Measurements from ENCODE around the gene SAMMSON. TPM values are rescaled to one million over a fixed set of nuclear protein-coding genes. Genes with fewer than 3 reads are reported as not detected.

Gene SAMMSON
- not detected in 2 replicates for total RNA-seq (ENCODE audit: low replicate concordance)
- long read RNA-seq: 0 reads

DNA sequence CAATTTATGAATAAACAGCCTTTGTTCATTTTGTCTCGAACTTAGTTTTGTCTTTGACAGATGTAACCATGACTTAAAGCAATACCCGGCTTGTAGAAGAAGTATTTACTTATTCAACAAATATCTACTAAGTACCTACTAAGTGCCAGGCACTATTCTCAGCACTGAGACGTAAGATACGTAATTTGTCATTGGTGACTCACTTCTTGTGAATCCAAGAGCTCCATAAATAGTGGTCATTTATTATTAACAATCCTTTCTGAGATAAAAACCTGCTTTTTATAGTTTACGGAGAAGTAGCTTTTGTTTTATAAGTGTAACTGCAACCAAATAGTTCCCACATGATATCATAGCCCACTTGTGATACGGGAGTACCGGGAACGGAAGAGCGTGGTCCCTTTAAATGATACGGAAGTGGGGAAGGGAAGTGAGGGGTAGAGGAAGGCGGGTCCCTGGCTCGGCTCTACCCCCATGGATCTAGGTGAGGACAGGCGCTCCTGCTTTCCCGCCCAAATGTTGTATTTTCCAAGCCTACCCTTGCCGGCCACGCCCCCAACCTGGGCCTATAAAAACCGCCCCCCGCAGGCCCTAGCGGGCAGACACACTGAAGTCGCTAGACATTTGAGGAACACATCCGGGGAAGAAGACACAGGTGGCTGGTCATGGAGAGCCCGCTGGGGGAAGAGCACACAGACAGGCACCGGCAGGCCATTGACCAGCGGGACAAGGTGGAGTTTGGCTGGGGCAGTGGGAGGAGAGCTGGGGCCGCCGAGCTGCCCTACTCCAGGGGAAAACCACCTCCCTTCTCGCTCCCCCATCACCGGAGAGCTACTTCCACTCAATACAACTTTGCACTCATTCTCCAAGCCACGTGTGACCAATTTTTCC is at the start of gene SAMMSON:
SAMMSON (plus strand) TSS at position 594 of the 888 bp plus-strand sequence.
- Mint-ChIP-seq H3K9me3 (no peaks in the 10 kb centered on the region), H3K27ac (no peak within 1 kb of the TSS), H3K27me3 (no peaks in the 10 kb centered on the region), H3K4me3 (no peak within 1 kb of the TSS), H3K36me3 (no peaks in the 10 kb centered on the region), H3K4me1 (ENCODE audit: unreplicated experiment) (peaks cover 36% of the 10 kb centered on the region)
- DNase-seq (ENCODE audit: extremely low spot score, unreplicated experiment): no peak
- TF ChIP-seq, protein P1, sequence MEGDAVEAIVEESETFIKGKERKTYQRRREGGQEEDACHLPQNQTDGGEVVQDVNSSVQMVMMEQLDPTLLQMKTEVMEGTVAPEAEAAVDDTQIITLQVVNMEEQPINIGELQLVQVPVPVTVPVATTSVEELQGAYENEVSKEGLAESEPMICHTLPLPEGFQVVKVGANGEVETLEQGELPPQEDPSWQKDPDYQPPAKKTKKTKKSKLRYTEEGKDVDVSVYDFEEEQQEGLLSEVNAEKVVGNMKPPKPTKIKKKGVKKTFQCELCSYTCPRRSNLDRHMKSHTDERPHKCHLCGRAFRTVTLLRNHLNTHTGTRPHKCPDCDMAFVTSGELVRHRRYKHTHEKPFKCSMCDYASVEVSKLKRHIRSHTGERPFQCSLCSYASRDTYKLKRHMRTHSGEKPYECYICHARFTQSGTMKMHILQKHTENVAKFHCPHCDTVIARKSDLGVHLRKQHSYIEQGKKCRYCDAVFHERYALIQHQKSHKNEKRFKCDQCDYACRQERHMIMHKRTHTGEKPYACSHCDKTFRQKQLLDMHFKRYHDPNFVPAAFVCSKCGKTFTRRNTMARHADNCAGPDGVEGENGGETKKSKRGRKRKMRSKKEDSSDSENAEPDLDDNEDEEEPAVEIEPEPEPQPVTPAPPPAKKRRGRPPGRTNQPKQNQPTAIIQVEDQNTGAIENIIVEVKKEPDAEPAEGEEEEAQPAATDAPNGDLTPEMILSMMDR (conservative IDR thresholded peaks at IDR 0.05): no peak

GRCh38 chr3:69951616-69952015 is 47.9 kb upstream of the SAMMSON start:
- Mint-ChIP-seq H3K9me3 (no peaks in the 10 kb centered on the region), H3K27ac (no peak overlapping the region), H3K4me1 (ENCODE audit: unreplicated experiment) (no peaks in the 10 kb centered on the region), H3K36me3 (no peaks in the 10 kb centered on the region), H3K27me3 (no peaks in the 10 kb centered on the region), H3K4me3 (no peak overlapping the region)
- no peak for DNase-seq (ENCODE audit: extremely low spot score, unreplicated experiment)
- TF ChIP-seq, protein P1 (conservative IDR thresholded peaks at IDR 0.05): no peak

GRCh38 chr3:69959581-69959980 is 40.0 kb upstream of the SAMMSON start:
- Mint-ChIP-seq H3K27me3 (no peaks in the 10 kb centered on the region), H3K36me3 (no peaks in the 10 kb centered on the region), H3K9me3 (no peaks in the 10 kb centered on the region), H3K4me1 (ENCODE audit: unreplicated experiment) (peaks cover 4% of the 10 kb centered on the region), H3K4me3 (no peak overlapping the region), H3K27ac (no peak overlapping the region)
- no peak for DNase-seq (ENCODE audit: extremely low spot score, unreplicated experiment)
- TF ChIP-seq, protein P1 (conservative IDR thresholded peaks at IDR 0.05): no peak

GRCh38 chr3:69961706-69962439 is 37.7 kb upstream of the SAMMSON start:
- TF ChIP-seq, protein P1 (conservative IDR thresholded peaks at IDR 0.05): no peak
- Mint-ChIP-seq H3K36me3 (no peaks in the 10 kb centered on the region), H3K4me1 (ENCODE audit: unreplicated experiment) (peaks cover 4% of the 10 kb centered on the region), H3K9me3 (no peaks in the 10 kb centered on the region), H3K4me3 (no peak overlapping the region), H3K27ac (no peak overlapping the region), H3K27me3 (no peaks in the 10 kb centered on the region)
- DNase-seq (ENCODE audit: extremely low spot score, unreplicated experiment): no peak

DNA sequence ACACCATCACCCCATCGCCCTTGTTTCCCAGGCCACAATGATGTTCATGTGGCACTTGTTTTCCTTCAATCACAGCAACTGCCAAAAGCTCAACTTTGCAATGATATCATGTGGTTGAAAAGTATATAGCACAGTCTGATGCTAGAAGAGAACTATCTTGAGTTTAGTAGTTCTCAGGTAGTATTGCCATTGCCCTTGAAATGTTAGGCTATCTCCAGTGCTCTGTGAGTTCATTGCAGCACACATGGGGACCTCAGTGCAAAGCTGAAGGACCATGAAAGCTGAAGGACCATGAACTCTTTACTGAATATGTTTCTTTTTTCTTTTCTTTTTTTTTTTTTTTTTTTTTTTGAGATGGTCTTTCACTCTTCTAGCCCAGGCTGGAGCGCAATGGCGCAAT is 35.9 kb upstream of the SAMMSON start:
- H3K4me3 Mint-ChIP-seq: no peak overlapping the region
- DNase-seq (ENCODE audit: extremely low spot score, unreplicated experiment): no peak
- H3K27me3 Mint-ChIP-seq: no peaks in the 10 kb centered on the region
- TF ChIP-seq, protein P1 (conservative IDR thresholded peaks at IDR 0.05): no peak
- H3K36me3 Mint-ChIP-seq: no peaks in the 10 kb centered on the region
- peaks cover 4% of the 10 kb centered on the region for H3K4me1 Mint-ChIP-seq (ENCODE audit: unreplicated experiment)
- no peak overlapping the region for H3K27ac Mint-ChIP-seq
- no peaks in the 10 kb centered on the region for H3K9me3 Mint-ChIP-seq

All from type B pancreatic cell (in vitro differentiated cells).